ENCODE data around the gene IDI1.

DNA sequence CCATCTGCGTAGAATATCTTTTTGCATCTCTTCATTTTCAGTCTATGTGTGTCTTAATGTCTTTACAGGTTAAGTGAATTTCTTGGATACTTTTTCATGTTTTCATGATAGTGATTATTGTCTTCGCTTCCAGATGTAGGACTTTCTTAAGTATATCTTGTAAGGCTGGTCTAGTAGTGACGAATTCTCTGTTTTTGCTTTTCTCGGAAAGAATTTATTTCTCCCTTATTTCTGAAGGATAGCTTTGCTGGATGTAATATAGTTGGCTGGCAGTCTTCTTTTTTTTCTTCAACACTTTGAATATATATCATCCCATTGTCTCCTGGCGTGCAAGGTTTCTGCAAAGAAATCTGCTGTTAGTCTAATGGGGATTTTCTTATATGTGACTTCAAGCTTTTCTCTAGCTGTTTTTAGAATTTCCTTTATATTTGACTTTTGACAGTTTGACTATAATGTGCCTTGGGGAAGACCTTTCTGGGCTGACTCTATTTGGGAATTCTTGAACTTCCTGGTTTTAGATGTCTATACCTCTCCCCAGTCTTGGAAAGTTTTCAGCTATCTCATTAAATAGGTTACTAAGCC is 46.4 kb downstream of the IDI1 start:
- TF ChIP-seq, protein P1, sequence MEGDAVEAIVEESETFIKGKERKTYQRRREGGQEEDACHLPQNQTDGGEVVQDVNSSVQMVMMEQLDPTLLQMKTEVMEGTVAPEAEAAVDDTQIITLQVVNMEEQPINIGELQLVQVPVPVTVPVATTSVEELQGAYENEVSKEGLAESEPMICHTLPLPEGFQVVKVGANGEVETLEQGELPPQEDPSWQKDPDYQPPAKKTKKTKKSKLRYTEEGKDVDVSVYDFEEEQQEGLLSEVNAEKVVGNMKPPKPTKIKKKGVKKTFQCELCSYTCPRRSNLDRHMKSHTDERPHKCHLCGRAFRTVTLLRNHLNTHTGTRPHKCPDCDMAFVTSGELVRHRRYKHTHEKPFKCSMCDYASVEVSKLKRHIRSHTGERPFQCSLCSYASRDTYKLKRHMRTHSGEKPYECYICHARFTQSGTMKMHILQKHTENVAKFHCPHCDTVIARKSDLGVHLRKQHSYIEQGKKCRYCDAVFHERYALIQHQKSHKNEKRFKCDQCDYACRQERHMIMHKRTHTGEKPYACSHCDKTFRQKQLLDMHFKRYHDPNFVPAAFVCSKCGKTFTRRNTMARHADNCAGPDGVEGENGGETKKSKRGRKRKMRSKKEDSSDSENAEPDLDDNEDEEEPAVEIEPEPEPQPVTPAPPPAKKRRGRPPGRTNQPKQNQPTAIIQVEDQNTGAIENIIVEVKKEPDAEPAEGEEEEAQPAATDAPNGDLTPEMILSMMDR (IDR thresholded peaks at IDR 0.05; ENCODE audit: low read depth, low read length, missing input control), result no peak
- TF ChIP-seq, protein P2, sequence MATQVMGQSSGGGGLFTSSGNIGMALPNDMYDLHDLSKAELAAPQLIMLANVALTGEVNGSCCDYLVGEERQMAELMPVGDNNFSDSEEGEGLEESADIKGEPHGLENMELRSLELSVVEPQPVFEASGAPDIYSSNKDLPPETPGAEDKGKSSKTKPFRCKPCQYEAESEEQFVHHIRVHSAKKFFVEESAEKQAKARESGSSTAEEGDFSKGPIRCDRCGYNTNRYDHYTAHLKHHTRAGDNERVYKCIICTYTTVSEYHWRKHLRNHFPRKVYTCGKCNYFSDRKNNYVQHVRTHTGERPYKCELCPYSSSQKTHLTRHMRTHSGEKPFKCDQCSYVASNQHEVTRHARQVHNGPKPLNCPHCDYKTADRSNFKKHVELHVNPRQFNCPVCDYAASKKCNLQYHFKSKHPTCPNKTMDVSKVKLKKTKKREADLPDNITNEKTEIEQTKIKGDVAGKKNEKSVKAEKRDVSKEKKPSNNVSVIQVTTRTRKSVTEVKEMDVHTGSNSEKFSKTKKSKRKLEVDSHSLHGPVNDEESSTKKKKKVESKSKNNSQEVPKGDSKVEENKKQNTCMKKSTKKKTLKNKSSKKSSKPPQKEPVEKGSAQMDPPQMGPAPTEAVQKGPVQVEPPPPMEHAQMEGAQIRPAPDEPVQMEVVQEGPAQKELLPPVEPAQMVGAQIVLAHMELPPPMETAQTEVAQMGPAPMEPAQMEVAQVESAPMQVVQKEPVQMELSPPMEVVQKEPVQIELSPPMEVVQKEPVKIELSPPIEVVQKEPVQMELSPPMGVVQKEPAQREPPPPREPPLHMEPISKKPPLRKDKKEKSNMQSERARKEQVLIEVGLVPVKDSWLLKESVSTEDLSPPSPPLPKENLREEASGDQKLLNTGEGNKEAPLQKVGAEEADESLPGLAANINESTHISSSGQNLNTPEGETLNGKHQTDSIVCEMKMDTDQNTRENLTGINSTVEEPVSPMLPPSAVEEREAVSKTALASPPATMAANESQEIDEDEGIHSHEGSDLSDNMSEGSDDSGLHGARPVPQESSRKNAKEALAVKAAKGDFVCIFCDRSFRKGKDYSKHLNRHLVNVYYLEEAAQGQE (IDR thresholded peaks at IDR 0.05), result no peak
- TF ChIP-seq HNF4G (IDR thresholded peaks at IDR 0.05) (no peak), JUND (IDR thresholded peaks at IDR 0.05) (no peak), EGR1 (IDR thresholded peaks at IDR 0.05; ENCODE audit: low read depth in 2 of 2) (no peak), YY1 (IDR thresholded peaks at IDR 0.05) (no peak), TAF1 (conservative IDR thresholded peaks at IDR 0.05) (no peak)
